HG03066 (cell line): ENCODE data around the gene AFP.
"Not testable (repeated sequence)": the region's sequence is repeated elsewhere in the genome, so short reads cannot be mapped to it uniquely, and the experiment has no call there.

ENCODE experiments used
- ATAC-seq: cut with Tn5 transposase; IDR thresholded peaks from one replicate; pipeline ENCODE4 v1.9.1; 2021; ENCODE audit warnings: low read depth; ENCODE audit not compliant: unreplicated experiment

The AFP gene

DNA sequence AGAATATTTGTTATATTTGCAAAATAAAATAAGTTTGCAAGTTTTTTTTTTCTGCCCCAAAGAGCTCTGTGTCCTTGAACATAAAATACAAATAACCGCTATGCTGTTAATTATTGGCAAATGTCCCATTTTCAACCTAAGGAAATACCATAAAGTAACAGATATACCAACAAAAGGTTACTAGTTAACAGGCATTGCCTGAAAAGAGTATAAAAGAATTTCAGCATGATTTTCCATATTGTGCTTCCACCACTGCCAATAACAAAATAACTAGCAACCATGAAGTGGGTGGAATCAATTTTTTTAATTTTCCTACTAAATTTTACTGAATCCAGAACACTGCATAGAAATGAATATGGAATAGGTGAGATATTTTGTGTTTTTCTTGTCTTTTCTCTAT is at the start of gene AFP:
AFP (plus strand) TSS at position 238 of the 400 bp plus-strand sequence; CDS start at position 280, 42 bp downstream.
- ATAC-seq = no peak

DNA sequence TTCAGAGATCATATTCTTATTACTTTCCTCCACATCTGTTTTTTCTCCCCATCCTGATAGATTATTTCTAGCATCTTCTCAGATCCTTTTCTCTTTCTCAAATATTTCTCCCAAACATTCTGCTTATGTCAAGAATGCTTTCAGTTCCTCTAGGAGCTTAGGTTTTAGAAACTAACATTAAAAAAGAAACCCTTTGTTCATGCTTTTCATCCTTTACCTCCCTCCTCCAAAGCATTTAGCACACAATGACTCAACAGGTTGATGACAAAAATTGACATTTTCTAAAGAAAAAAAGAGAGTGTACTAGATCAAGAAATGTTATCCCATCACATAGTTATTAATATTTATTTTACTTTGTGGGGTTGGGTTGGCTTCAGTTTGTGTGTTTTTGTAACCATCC is 48.5 kb upstream of the AFP start:
- ATAC-seq = no peak

DNA sequence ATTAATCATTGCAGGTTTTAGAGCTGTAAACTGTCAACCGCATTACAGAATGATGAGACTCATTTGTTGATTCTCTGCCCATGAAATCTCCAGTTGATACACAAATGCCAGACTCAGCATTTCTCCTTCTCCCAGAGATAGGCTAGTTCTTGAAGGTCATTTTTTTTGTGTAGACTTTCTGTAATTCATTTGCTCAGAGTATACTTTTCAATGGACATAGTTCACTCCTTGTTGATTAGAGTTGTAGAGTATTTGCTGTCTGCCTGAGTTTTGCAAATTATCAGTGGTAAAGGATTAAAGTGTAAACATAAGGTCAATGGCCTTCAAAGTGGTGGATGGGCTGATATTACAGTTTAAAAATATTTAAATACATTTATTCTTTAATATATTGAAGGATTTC is 47.1 kb upstream of the AFP start:
- no peak for ATAC-seq

DNA sequence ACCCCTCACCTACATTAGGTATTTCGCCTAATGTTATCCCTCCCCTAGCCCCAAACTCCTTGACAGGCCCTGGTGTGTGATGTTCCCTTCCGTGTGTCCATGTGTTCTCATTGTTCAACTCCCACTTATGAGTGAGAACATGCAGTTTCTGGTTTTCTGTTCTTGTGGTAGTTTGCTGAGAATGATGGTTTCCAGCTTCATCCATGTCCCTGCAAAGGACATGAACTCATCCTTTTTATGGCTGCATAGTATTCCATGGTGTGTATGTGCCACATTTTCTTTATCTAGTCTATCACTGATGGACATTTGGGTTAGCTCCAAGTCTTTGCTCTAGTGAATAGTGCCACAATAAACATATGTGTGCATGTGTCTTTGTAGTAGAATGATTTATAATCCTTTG is 46.4 kb upstream of the AFP start:
- not testable (repeated sequence) for ATAC-seq

DNA sequence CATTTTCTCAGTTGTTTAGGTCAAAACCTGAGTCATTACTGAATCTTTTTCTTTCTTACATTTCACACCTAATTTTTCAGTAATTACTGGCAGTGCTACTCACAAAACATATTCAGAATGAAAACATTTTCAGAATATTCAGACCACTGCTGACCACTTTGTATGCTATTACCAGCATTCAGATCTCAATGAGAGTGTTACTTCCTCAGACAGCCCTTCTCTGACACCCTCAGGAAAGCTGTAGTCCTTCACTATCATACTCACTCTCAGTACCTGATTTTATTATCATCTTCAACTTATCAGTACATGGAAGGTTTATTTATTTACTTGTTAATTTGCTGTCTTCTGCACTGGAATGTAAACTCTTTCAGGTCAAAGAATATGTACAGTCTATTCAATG is 44.2 kb upstream of the AFP start:
- no peak for ATAC-seq

DNA sequence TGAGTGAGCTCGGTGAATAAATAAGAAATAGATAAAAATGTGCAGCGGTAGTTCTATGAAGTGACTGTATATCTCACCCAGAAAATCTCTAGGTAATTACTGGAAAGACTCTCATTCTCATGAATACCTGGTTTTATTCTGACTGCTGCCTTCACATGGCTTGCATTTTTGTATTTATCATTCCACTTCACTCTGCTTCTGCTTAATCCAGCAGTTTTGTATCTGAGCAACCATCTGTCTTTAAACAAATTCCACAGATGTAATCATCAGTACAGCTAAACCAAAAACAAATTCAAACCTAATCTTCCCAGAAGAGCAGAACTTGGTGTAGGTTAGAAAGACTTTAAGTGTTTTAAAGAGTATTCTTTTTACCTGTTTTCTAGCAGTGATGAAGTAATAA is 43.1 kb upstream of the AFP start:
- ATAC-seq = no peak

DNA sequence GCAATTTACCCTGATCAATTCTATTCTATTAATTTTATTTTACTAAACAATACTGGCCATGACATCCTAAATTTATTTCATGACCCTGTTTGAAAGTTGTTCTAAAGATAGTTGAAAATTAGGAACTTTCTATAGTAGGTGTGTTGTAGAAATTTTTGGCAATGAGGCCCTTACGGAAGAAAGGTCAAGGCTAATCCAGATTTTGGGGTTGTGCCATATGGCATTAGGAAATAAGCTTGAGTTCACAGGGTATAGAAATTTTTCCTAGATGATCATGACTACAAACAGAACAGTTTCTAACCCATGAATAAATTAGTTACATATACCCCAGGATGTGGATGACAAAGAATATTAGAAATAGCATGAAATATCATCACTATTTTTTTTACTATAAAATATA is 39.7 kb upstream of the AFP start:
- ATAC-seq = no peak

DNA sequence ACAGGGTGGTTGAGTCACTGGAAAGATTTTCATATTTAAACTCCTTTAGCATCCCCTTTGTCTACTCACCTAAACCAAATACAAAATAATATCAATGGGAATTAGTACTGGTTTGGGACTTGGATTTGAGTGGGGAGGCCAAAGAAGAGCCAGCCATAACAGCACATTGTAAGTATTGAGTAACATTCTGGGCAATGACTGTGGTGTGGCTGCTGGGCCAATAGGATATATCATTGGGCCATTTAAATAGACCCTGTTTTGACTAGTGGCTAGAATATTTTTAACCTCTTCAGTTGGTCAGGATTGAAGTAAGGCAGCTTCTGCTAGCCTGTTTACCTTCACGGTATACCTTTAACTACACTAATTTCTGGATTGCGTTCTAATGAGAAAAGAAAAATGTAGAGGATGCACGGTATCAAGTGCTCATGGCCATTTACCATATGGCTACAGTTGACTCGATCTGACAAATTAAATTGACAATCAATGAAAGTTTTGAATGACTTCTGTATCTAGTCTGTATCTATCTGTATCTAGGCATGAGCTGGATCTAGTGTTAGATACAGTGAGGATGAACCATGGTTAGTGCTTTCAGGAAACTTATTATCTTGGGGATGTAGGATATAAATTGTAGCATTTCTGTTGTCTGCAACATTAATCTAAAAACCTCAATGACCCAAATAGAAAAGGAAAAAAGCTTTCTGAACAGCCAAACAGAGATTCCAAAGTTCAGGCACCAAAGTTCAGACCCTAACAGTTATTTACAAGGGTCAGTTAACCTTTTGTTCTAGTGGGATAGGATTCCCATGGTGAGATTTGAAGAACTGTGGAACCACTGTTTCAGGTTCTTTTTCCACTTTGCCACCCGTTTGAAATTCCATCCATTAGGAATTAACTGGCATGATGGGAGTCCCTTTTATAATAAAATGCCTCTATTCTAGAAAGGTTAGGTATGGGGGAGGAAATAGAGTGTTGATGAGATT is 38.7 kb upstream of the AFP start:
- ATAC-seq = no peak

DNA sequence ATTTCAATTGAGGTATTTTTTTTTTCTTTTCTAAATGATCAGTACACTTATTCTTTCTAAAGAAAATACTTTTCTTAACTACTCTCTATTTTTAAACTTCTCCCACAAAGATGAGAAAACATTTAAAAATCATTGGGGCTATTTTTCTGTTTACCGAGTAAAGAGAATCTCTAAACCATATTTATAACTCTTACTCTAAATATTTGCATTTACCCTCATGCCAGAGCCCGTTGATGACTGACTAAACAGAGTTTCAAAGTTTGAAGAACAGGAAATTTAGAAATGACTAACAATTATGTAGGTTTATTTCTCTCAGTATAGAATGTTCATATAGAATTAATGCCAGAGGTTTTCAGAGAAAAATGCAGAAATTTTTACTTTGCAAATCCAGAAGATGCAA is 34.6 kb upstream of the AFP start:
- ATAC-seq = no peak

DNA sequence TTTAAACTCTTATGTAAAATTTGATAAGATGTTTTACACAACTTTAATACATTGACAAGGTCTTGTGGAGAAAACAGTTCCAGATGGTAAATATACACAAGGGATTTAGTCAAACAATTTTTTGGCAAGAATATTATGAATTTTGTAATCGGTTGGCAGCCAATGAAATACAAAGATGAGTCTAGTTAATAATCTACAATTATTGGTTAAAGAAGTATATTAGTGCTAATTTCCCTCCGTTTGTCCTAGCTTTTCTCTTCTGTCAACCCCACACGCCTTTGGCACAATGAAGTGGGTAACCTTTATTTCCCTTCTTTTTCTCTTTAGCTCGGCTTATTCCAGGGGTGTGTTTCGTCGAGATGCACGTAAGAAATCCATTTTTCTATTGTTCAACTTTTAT is 32.0 kb upstream of the AFP start, which contains the start of gene ALB:
ALB (plus strand) TSS at position 246 of the 400 bp plus-strand sequence; CDS start at position 287, 41 bp downstream.
- ATAC-seq = no peak

DNA sequence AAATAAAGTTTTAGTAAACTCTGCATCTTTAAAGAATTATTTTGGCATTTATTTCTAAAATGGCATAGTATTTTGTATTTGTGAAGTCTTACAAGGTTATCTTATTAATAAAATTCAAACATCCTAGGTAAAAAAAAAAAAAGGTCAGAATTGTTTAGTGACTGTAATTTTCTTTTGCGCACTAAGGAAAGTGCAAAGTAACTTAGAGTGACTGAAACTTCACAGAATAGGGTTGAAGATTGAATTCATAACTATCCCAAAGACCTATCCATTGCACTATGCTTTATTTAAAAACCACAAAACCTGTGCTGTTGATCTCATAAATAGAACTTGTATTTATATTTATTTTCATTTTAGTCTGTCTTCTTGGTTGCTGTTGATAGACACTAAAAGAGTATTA is 31.6 kb upstream of the AFP start:
- no peak for ATAC-seq

DNA sequence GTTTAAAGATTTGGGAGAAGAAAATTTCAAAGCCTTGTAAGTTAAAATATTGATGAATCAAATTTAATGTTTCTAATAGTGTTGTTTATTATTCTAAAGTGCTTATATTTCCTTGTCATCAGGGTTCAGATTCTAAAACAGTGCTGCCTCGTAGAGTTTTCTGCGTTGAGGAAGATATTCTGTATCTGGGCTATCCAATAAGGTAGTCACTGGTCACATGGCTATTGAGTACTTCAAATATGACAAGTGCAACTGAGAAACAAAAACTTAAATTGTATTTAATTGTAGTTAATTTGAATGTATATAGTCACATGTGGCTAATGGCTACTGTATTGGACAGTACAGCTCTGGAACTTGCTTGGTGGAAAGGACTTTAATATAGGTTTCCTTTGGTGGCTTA is 30.9 kb upstream of the AFP start:
- ATAC-seq = no peak

DNA sequence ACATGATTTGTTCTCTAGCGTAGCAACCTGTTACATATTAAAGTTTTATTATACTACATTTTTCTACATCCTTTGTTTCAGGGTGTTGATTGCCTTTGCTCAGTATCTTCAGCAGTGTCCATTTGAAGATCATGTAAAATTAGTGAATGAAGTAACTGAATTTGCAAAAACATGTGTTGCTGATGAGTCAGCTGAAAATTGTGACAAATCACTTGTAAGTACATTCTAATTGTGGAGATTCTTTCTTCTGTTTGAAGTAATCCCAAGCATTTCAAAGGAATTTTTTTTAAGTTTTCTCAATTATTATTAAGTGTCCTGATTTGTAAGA is 29.5 kb upstream of the AFP start:
- ATAC-seq = no peak

DNA sequence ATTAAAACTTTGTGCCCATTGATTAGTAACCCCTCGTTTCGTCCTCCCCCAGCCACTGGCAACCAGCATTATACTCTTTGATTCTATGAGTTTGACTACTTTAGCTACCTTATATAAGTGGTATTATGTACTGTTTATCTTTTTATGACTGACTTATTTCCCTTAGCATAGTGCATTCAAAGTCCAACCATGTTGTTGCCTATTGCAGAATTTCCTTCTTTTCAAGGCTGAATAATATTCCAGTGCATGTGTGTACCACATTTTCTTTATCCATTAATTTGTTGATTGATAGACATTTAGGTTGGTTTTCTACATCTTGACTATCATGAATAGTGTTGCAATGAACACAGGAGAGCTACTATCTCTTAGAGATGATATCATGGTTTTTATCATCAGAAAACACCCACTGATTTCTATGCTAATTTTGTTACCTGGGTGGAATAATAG is 28.8 kb upstream of the AFP start:
- ATAC-seq = no peak

DNA sequence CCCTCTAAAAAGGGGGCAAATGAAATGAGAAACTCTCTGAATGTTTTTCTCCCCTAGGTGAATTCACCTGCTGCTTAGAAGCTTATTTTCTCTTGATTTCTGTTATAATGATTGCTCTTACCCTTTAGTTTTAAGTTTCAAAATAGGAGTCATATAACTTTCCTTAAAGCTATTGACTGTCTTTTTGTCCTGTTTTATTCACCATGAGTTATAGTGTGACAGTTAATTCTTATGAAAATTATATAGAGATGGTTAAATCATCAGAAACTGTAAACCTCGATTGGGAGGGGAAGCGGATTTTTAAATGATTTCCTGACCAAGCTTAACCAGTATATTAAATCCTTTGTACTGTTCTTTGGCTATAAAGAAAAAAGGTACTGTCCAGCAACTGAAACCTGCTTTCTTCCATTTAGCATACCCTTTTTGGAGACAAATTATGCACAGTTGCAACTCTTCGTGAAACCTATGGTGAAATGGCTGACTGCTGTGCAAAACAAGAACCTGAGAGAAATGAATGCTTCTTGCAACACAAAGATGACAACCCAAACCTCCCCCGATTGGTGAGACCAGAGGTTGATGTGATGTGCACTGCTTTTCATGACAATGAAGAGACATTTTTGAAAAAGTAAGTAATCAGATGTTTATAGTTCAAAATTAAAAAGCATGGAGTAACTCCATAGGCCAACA is 27.7 kb upstream of the AFP start:
- ATAC-seq = no peak

DNA sequence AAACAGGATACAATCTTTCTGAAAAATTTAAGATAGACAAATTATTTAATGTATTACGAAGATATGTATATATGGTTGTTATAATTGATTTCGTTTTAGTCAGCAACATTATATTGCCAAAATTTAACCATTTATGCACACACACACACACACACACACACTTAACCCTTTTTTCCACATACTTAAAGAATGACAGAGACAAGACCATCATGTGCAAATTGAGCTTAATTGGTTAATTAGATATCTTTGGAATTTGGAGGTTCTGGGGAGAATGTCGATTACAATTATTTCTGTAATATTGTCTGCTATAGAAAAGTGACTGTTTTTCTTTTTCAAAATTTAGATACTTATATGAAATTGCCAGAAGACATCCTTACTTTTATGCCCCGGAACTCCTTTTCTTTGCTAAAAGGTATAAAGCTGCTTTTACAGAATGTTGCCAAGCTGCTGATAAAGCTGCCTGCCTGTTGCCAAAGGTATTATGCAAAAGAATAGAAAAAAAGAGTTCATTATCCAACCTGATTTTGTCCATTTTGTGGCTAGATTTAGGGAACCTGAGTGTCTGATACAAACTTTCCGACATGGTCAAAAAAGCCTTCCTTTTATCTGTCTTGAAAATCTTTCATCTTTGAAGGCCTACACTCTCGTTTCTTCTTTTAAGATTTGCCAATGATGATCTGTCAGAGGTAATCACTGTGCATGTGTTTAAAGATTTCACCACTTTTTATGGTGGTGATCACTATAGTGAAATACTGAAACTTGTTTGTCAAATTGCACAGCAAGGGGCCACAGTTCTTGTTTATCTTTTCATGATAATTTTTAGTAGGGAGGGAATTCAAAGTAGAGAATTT is 26.8 kb upstream of the AFP start:
- no peak for ATAC-seq

DNA sequence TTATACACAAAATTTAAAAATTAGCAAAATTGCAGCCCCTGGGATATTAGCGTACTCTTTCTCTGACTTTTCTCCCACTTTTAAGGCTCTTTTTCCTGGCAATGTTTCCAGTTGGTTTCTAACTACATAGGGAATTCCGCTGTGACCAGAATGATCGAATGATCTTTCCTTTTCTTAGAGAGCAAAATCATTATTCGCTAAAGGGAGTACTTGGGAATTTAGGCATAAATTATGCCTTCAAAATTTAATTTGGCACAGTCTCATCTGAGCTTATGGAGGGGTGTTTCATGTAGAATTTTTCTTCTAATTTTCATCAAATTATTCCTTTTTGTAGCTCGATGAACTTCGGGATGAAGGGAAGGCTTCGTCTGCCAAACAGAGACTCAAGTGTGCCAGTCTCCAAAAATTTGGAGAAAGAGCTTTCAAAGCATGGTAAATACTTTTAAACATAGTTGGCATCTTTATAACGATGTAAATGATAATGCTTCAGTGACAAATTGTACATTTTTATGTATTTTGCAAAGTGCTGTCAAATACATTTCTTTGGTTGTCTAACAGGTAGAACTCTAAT is 26.0 kb upstream of the AFP start:
- no peak for ATAC-seq

DNA sequence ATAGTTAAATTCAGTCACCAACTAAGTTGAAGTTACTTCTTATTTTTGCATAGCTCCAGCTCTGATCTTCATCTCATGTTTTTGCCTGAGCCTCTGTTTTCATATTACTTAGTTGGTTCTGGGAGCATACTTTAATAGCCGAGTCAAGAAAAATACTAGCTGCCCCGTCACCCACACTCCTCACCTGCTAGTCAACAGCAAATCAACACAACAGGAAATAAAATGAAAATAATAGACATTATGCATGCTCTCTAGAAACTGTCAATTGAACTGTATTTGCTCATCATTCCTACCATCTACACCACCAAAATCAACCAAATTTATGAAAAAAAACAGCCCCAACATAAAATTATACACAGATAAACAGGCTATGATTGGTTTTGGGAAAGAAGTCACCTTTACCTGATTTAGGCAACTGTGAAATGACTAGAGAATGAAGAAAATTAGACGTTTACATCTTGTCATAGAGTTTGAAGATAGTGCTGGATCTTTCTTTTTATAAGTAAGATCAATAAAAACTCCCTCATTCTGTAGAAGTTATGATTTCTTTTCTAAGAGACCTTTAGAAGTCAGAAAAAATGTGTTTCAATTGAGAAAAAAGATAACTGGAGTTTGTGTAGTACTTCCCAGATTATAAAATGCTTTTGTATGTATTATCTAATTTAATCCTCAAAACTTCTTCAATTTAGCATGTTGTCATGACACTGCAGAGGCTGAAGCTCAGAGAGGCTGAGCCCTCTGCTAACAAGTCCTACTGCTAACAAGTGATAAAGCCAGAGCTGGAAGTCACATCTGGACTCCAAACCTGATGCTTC is 24.9 kb upstream of the AFP start:
- no peak for ATAC-seq

DNA sequence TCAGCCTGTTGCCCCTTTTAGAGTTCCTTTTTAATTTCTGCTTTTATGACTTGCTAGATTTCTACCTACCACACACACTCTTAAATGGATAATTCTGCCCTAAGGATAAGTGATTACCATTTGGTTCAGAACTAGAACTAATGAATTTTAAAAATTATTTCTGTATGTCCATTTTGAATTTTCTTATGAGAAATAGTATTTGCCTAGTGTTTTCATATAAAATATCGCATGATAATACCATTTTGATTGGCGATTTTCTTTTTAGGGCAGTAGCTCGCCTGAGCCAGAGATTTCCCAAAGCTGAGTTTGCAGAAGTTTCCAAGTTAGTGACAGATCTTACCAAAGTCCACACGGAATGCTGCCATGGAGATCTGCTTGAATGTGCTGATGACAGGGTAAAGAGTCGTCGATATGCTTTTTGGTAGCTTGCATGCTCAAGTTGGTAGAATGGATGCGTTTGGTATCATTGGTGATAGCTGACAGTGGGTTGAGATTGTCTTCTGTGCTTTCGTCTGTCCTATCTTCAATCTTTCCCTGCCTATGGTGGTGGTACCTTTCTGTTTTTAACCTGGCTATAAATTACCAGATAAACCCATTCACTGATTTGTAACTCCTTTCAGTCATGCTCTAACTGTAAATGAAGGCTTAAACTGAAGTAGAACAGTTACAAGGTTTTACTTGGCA is 24.1 kb upstream of the AFP start:
- no peak for ATAC-seq
